Stomach (tissue), 4 donors: ENCODE data around the gene DCDC2C.

Experiments used
- CTCF ChIP-seq, 7 experiments: fragments of 450-650 bp in 4 of 7; fragments of 200-600 bp in 3 of 7; sonication (generic) in 3 of 7; IDR thresholded peaks; one replicate each; pipeline ENCODE4 v1.5.1; 2016 to 2019; ENCODE audit warnings: antibody characterized with exemption in 7 of 7, control low read depth in 2 of 7, mild to moderate bottlenecking in 1 of 7
- POLR2A ChIP-seq, 4 donors: fragments of 450-650 bp; IDR thresholded peaks; one replicate each; pipeline ENCODE4 v1.6.1; 2016; ENCODE audit warnings: antibody characterized with exemption in 4 of 4, control low read depth in 2 of 4, mild to moderate bottlenecking in 1 of 4, moderate library complexity in 1 of 4

- TF ChIP-seq POLR2A (IDR thresholded peaks at IDR 0.05) (no peak), CTCF (IDR thresholded peaks at IDR 0.05) (no peak)
These were observed 111.4 kb downstream of the DCDC2C start for GRCh38 chr2:3814706-3815245.
